ENCODE results near the gene BTN2A1. TPM values are rescaled to one million over a fixed set of nuclear protein-coding genes. Genes with fewer than 3 reads are reported as not detected.

Gene BTN2A1
- total and polyA plus RNA-seq, 9 of the 15 experiments (the other 6 are each of a cell fraction or from before 2014, with no cell fraction given), result 6.7 to 22.1 (median 16.4) TPM

DNA sequence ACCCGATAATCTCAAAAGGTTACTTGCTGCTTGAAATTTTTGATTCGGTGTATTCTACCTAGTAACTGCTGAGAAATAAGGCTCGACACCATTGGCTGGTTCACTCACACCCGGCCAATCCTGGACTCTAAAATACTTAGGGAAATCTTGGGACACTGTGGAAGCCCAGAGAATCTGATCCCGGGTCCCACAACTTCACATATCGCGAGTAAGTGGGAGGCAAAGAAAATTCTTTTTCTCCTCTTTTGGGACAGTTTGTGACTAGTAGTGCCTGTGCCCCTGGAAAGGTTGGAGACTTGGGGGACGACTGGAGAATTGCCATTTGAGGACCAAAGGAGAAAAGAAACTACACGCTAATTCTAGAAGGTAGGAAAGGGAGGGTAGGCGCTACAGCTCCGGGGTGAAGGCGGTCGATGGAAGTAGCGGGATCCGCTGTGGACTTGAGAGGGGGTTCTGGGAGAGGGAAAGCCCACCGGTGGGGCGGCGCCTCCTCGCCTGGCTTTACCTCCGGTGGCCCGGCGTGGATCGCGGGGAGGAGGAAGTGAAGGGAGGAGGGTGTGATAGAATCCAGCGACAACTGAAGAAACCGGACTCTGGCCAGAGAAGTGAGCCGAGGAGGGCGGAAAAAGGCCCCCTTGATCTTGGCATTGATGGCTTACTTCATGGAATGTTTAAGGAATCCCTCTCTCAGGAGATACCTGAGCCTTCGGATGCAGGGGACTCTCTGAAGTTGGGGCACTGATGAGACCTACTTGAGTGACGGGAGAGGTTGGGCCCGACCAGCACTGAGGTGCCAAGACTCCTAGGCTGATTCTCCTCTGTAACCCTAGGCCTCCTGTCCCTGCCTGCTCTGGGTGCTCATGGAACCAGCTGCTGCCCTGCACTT, 36.3 kb upstream of the BTN2A1 start (continued):
- TF ChIP-seq, protein P1, sequence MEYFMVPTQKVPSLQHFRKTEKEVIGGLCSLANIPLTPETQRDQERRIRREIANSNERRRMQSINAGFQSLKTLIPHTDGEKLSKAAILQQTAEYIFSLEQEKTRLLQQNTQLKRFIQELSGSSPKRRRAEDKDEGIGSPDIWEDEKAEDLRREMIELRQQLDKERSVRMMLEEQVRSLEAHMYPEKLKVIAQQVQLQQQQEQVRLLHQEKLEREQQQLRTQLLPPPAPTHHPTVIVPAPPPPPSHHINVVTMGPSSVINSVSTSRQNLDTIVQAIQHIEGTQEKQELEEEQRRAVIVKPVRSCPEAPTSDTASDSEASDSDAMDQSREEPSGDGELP (CRISPR knock-in tag; IDR thresholded peaks at IDR 0.05; ENCODE audit: borderline replicate concordance), result peak; percentile 40; the same call in 1 of the 2 replicates
- TF ChIP-seq DDX20 (tag; IDR thresholded peaks at IDR 0.05; ENCODE audit: low read depth) (no peak), CTBP1 (IDR thresholded peaks at IDR 0.05; ENCODE audit: borderline replicate concordance) (peak; percentile 38), ZNF184 (CRISPR knock-in tag; IDR thresholded peaks at IDR 0.05) (no peak), PHF20 (IDR thresholded peaks at IDR 0.05; ENCODE audit: partially characterized antibody) (peak; percentile 33), GTF2E2 (tag; IDR thresholded peaks at IDR 0.05) (no peak), ZNF146 (CRISPR knock-in tag; IDR thresholded peaks at IDR 0.05; ENCODE audit: unreplicated experiment) (no peak), HMG20B (CRISPR knock-in tag; IDR thresholded peaks at IDR 0.05) (no peak), KAT7 (CRISPR knock-in tag; IDR thresholded peaks at IDR 0.05; ENCODE audit: borderline replicate concordance) (no peak), SNIP1 (IDR thresholded peaks at IDR 0.05; ENCODE audit: low read depth) (no peak), GATA2 (CRISPR knock-in tag; IDR thresholded peaks at IDR 0.05) (no peak), NFIC (IDR thresholded peaks at IDR 0.05) (0 out of 2 replicates have a peak, but pooled peaks have one; percentile 8), ZNF644 (tag; IDR thresholded peaks at IDR 0.05; ENCODE audit: low read depth) (no peak), ZNF586 (CRISPR knock-in tag; conservative IDR thresholded peaks at IDR 0.05) (no peak), ZNF707 (CRISPR knock-in tag; conservative IDR thresholded peaks at IDR 0.05) (no peak)
- TF ChIP-seq, protein P2, sequence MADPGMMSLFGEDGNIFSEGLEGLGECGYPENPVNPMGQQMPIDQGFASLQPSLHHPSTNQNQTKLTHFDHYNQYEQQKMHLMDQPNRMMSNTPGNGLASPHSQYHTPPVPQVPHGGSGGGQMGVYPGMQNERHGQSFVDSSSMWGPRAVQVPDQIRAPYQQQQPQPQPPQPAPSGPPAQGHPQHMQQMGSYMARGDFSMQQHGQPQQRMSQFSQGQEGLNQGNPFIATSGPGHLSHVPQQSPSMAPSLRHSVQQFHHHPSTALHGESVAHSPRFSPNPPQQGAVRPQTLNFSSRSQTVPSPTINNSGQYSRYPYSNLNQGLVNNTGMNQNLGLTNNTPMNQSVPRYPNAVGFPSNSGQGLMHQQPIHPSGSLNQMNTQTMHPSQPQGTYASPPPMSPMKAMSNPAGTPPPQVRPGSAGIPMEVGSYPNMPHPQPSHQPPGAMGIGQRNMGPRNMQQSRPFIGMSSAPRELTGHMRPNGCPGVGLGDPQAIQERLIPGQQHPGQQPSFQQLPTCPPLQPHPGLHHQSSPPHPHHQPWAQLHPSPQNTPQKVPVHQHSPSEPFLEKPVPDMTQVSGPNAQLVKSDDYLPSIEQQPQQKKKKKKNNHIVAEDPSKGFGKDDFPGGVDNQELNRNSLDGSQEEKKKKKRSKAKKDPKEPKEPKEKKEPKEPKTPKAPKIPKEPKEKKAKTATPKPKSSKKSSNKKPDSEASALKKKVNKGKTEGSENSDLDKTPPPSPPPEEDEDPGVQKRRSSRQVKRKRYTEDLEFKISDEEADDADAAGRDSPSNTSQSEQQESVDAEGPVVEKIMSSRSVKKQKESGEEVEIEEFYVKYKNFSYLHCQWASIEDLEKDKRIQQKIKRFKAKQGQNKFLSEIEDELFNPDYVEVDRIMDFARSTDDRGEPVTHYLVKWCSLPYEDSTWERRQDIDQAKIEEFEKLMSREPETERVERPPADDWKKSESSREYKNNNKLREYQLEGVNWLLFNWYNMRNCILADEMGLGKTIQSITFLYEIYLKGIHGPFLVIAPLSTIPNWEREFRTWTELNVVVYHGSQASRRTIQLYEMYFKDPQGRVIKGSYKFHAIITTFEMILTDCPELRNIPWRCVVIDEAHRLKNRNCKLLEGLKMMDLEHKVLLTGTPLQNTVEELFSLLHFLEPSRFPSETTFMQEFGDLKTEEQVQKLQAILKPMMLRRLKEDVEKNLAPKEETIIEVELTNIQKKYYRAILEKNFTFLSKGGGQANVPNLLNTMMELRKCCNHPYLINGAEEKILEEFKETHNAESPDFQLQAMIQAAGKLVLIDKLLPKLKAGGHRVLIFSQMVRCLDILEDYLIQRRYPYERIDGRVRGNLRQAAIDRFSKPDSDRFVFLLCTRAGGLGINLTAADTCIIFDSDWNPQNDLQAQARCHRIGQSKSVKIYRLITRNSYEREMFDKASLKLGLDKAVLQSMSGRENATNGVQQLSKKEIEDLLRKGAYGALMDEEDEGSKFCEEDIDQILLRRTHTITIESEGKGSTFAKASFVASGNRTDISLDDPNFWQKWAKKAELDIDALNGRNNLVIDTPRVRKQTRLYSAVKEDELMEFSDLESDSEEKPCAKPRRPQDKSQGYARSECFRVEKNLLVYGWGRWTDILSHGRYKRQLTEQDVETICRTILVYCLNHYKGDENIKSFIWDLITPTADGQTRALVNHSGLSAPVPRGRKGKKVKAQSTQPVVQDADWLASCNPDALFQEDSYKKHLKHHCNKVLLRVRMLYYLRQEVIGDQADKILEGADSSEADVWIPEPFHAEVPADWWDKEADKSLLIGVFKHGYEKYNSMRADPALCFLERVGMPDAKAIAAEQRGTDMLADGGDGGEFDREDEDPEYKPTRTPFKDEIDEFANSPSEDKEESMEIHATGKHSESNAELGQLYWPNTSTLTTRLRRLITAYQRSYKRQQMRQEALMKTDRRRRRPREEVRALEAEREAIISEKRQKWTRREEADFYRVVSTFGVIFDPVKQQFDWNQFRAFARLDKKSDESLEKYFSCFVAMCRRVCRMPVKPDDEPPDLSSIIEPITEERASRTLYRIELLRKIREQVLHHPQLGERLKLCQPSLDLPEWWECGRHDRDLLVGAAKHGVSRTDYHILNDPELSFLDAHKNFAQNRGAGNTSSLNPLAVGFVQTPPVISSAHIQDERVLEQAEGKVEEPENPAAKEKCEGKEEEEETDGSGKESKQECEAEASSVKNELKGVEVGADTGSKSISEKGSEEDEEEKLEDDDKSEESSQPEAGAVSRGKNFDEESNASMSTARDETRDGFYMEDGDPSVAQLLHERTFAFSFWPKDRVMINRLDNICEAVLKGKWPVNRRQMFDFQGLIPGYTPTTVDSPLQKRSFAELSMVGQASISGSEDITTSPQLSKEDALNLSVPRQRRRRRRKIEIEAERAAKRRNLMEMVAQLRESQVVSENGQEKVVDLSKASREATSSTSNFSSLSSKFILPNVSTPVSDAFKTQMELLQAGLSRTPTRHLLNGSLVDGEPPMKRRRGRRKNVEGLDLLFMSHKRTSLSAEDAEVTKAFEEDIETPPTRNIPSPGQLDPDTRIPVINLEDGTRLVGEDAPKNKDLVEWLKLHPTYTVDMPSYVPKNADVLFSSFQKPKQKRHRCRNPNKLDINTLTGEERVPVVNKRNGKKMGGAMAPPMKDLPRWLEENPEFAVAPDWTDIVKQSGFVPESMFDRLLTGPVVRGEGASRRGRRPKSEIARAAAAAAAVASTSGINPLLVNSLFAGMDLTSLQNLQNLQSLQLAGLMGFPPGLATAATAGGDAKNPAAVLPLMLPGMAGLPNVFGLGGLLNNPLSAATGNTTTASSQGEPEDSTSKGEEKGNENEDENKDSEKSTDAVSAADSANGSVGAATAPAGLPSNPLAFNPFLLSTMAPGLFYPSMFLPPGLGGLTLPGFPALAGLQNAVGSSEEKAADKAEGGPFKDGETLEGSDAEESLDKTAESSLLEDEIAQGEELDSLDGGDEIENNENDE (IDR thresholded peaks at IDR 0.05; ENCODE audit: low read depth, low read length), result no peak
